ENCODE measurements around the gene HS1BP3.

- TF ChIP-seq POLR2A (IDR thresholded peaks at IDR 0.05) (no peak), CTCF (IDR thresholded peaks at IDR 0.05 in 8 of 11, conservative IDR thresholded peaks at IDR 0.05 in 3 of 11) (no peak), POLR2AphosphoS5 (IDR thresholded peaks at IDR 0.05) (no peak)
These were observed 15.8 kb downstream of the HS1BP3 start for GRCh38 chr2:20635113-20635510.

All from spleen (tissue), 7 donors.